GM18868 (cell line): ENCODE data around the gene RELL2.

ENCODE experiments used
- ATAC-seq: cut with Tn5 transposase; IDR thresholded peaks from one replicate; pipeline ENCODE4 v1.9.1; 2021; ENCODE audit warnings: mild to moderate bottlenecking, moderate library complexity; ENCODE audit not compliant: unreplicated experiment

Gene RELL2

GRCh38 chr5:141649056-141649688, 12.4 kb downstream of the RELL2 start:
- ATAC-seq: no peak

- ATAC-seq: no peak
Observed at GRCh38 chr5:141649972-141650371, 13.2 kb downstream of the RELL2 start.

GRCh38 chr5:141650851-141651727, 14.3 kb downstream of the RELL2 start, which contains the start of gene FCHSD1:
TSS of gene FCHSD1 (minus strand) at chr5:141651418. CDS start at chr5:141651368, 50 bp downstream.
- ATAC-seq: peak; percentile 94

GRCh38 chr5:141651728-141652105, 14.9 kb downstream of the RELL2 start:
- no peak for ATAC-seq

GRCh38 chr5:141654298-141654697, 17.5 kb downstream of the RELL2 start:
- ATAC-seq: no peak

GRCh38 chr5:141655020-141655419, 18.2 kb downstream of the RELL2 start:
- no peak for ATAC-seq

- ATAC-seq: no peak
Observed at GRCh38 chr5:141656396-141656795, 19.6 kb downstream of the RELL2 start.

GRCh38 chr5:141657404-141657803, 20.6 kb downstream of the RELL2 start:
- ATAC-seq: no peak

- peak; percentile 88 for ATAC-seq
Observed at GRCh38 chr5:141657937-141658545, 21.2 kb downstream of the RELL2 start.

GRCh38 chr5:141662028-141662427, 25.2 kb downstream of the RELL2 start:
- ATAC-seq: no peak

- no peak for ATAC-seq
Observed at GRCh38 chr5:141663506-141663905, 26.7 kb downstream of the RELL2 start.

GRCh38 chr5:141664733-141665461, 28.1 kb downstream of the RELL2 start:
- peak; percentile 96 for ATAC-seq

- ATAC-seq: no peak
Observed at GRCh38 chr5:141665995-141666940, 29.5 kb downstream of the RELL2 start.

- no peak for ATAC-seq
Observed at GRCh38 chr5:141668601-141669265, 31.9 kb downstream of the RELL2 start.

GRCh38 chr5:141669520-141669919, 32.7 kb downstream of the RELL2 start:
- ATAC-seq: no peak

GRCh38 chr5:141672071-141672840, 35.5 kb downstream of the RELL2 start:
- ATAC-seq: no peak

- no peak for ATAC-seq
Observed at GRCh38 chr5:141672841-141673813, 36.3 kb downstream of the RELL2 start.

GRCh38 chr5:141674747-141675146, 38.0 kb downstream of the RELL2 start:
- no peak for ATAC-seq
